LNCAP (cell line): ENCODE data around the gene DCLK2.

ENCODE experiments used
- TF ChIP-seq, protein P1 (sequence below): fragments of 450-650 bp; IDR thresholded peaks from 2 replicates; pipeline ENCODE4 v1.5.1; 2017; ENCODE audit warnings: mild to moderate bottlenecking

Gene DCLK2

DNA sequence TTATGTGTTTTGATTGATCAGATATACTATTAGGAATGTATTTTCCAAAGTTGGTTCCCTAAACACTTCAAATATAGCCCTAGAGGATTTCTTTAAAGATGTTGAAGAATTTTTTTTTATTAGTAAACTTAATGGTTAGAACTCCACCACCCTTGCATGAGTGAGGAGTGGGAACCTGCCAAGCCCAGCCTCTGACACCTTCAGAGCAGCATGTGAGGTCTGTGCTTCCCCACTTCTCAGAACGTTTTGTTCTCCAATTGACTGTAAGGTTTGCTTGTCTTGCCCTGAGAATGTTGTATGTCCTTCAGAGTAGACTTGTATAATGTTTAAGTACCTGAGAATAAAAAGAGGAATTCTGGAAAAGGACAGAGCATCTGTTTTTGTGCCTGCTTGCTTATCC, 126.8 kb downstream of the DCLK2 start:
- TF ChIP-seq, protein P1, sequence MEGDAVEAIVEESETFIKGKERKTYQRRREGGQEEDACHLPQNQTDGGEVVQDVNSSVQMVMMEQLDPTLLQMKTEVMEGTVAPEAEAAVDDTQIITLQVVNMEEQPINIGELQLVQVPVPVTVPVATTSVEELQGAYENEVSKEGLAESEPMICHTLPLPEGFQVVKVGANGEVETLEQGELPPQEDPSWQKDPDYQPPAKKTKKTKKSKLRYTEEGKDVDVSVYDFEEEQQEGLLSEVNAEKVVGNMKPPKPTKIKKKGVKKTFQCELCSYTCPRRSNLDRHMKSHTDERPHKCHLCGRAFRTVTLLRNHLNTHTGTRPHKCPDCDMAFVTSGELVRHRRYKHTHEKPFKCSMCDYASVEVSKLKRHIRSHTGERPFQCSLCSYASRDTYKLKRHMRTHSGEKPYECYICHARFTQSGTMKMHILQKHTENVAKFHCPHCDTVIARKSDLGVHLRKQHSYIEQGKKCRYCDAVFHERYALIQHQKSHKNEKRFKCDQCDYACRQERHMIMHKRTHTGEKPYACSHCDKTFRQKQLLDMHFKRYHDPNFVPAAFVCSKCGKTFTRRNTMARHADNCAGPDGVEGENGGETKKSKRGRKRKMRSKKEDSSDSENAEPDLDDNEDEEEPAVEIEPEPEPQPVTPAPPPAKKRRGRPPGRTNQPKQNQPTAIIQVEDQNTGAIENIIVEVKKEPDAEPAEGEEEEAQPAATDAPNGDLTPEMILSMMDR = no peak

DNA sequence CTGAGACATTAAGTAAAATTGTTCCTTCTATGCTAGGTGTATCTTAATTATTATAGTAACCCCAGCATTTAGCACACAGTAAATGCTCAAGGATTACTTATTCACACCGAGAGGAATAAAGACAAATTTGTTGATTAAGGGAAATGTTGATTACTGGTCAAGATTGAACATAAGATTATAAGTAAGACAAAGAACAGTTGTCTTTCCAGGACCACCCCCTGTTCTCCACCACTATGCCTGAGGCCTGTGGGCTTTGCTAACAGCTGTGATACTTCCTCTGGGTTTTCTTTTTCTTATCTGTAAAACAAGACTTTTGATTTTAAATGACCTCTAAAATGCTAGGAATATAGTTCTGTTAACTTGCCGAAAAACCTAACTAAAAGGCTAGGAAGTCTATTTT, 128.0 kb downstream of the DCLK2 start:
- TF ChIP-seq, protein P1 = no peak

DNA sequence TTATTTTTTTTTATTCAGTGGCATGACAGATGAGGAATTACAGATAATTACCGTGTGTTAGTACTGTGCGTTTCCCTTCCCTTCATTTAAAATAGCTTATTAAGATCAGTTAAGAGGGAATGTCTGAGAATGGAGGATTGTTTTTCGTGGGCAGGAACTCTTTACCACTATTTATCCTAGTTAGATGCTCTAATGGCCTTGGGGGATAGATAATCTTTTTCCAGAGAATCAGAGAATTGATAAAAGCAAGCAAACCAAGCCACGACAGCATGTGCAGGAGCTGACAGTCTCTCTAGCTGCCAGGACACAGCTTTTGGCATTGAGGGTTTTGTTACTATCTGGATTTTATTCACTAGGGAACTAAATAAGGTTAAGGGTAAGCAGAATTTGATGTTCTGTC, 128.7 kb downstream of the DCLK2 start:
- TF ChIP-seq, protein P1 = no peak

DNA sequence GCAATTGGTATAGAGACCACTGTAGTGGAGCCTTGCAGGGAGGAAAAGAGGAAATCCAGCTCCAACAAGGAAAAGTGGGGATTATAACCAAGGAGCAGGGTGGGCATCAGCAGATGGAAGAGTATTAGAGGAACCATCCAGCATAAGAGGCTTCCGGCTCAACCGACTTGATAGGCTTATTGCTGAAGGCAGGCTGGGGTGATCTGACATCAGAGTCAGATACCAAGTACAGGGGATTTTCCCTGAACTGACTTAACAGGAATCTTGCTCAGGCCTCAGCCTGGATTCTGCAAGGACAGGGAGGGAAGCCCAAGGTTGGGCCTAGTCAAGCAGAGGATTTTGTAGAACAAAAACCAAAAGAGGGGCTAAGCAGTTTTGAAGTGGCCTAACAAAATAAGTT, 129.6 kb downstream of the DCLK2 start:
- TF ChIP-seq, protein P1 = no peak

DNA sequence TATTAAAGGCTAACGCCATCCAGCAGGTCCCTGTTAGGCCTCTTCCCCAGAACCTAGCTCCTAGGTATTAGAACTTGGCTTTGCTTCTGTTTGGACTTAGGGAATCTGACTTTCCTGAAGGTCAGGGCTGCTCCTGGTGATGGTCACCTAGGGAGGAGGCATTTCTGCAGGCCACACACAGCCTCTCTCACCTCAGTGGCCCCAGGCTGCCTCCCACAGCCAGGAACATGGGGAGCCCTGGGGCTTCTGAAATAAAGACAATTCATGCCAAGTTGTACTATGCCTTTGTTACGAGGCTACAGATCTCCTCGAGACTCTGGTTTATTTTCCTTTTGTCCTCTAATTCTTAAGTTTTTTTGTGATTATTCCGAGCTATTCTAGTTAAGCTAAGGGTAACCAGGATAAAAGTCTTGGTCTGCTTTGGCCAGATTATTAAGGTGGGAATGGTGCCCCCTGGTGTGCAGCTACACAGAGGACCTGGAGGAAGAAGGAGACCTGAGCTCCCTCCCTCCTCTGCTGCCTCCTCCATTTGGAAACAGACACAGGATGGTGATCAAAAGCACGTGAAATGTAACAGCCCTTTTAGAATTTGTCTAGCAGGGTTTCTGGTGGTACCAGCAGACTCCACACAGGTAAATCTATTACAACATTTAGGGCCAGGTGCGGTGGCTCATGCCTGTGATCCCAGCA, 131.0 kb downstream of the DCLK2 start:
- TF ChIP-seq, protein P1 = peak; percentile 53

DNA sequence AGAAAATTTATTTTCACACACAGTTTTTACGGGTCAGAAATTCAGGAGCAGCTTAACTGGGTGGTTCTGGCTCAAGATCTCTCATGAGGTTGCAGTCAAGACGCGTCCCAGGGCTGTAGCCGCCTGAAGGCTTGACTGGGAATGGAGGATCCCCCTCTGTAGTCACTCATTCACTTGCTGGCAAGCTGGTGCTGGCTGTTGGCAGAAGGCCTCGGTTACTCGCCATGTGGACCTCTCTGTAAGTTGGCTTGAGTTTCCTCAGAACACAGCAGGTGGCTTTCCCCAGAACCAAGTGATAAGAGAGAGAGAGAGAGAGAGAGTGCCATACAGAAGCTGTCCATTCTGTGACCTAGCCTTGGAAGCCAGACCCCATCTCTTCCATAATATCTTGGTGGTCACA, 132.8 kb downstream of the DCLK2 start:
- TF ChIP-seq, protein P1 = no peak

DNA sequence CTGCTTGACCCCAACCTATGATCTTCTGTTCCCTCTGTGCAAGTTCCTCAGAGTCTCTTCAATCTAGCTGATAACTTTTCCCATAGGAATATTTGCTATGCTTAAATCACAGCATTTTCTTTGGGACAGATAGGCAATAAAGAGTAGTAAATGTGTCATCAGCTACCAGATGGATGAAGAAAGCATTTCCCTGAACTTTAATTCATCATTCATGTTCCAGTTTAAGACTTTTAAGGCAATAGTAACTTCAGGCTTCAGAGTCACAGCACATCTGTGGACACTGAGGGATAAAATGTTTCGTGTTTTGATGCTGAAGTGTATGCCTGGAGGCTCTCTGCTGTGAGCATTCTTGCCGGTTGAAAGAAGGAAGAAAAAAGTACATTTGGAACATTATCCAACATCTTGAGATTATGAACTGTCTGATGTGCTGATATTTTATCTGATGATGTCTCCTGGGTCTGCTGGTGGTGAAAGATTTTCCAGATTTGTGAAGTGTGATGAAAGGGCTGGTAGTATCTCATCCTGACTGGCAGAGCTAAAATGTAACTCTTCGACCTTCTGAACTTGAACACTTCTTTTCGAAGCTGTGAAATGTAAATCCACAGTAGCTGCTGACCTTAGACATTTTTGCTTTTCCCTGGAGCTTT, 133.7 kb downstream of the DCLK2 start:
- TF ChIP-seq, protein P1 = no peak
